Body of pancreas (tissue), 4 donors: ENCODE data around the gene KIF3A.

Experiments used
- CTCF ChIP-seq, 7 experiments: fragments of 450-650 bp in 4 of 7; fragments of 200-600 bp in 3 of 7; sonication (generic) in 3 of 7; IDR thresholded peaks; one replicate each; pipeline ENCODE4 v1.5.1; 2016 to 2019; ENCODE audit warnings: antibody characterized with exemption in 7 of 7
- POLR2A ChIP-seq, 3 donors: fragments of 450-650 bp; IDR thresholded peaks; one replicate each; pipeline ENCODE4 v1.6.1; 2016; ENCODE audit warnings: antibody characterized with exemption in 3 of 3, mild to moderate bottlenecking in 2 of 3

DNA sequence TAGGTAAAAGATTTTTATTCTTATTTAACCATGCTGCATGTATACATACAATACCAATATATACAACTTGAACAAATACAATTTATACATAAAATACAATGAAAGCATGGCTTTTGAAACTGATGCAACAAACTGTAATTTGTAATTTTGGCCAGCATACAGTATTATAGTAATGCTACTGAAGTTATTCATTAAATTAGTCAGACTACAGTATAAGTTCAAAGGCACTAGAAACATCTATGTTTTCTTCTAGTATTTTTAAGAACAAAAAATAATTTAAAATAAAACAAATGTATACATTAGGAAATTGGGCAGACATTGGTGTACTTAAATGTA, 44.7 kb downstream of the KIF3A start:
- TF ChIP-seq POLR2A (IDR thresholded peaks at IDR 0.05) (no peak), CTCF (IDR thresholded peaks at IDR 0.05) (no peak)
